Measurements from ENCODE around the gene RRP9.

- TF ChIP-seq ATF3 (IDR thresholded peaks at IDR 0.05): no peak
- no peak for TF ChIP-seq FOSL1 (IDR thresholded peaks at IDR 0.05; ENCODE audit: low read depth)
- no peak for TF ChIP-seq CTCF (IDR thresholded peaks at IDR 0.05 in 2 of 3, conservative IDR thresholded peaks at IDR 0.05 in 1 of 3; ENCODE audit: borderline replicate concordance in 1 of 3, insufficient read depth in 1 of 3, low read depth in 2 of 3, low read length in 2 of 3)
- TF ChIP-seq POLR2AphosphoS5 (IDR thresholded peaks at IDR 0.05; ENCODE audit: low read depth, low read length): no peak
- TF ChIP-seq ELF1 (IDR thresholded peaks at IDR 0.05; ENCODE audit: borderline replicate concordance, low read depth): no peak
- no peak for TF ChIP-seq CEBPB (IDR thresholded peaks at IDR 0.05; ENCODE audit: low read depth)
These were observed 53.1 kb downstream of the RRP9 start for GRCh38 chr3:51888463-51889105.
